ENCODE measurements around the gene SH3RF3.

Gene SH3RF3

GRCh38 chr2:109132626-109133025, 3.6 kb downstream of the SH3RF3 start:
- no peak overlapping the region for H3K4me3 ChIP-seq (ENCODE audit: low read depth, low read length)
- no peak for TF ChIP-seq CTCF (IDR thresholded peaks at IDR 0.05; ENCODE audit: borderline replicate concordance, insufficient read depth, low read depth, low read length)

DNA sequence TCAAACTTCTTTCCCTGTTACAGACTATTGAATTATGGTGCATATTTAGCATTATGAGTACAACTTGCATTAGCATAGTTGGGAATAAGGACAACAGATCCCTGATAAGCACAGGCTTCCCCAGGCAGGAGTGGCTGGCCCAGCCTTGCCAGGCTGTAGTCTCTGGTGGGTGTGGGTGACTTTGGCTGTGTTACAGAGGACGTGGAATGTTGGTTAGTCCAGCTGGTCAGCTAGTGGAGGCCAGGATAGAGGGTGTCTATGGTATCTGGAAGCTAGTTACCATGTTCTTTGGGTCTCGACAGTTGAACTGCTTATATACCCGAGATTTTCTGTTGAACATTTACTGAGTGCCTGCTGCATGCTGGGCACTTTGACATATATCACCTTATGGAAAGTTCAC, 4.7 kb downstream of the SH3RF3 start:
- no peak for TF ChIP-seq CTCF (IDR thresholded peaks at IDR 0.05; ENCODE audit: borderline replicate concordance, insufficient read depth, low read depth, low read length)
- H3K4me3 ChIP-seq (ENCODE audit: low read depth, low read length), result no peak overlapping the region

DNA sequence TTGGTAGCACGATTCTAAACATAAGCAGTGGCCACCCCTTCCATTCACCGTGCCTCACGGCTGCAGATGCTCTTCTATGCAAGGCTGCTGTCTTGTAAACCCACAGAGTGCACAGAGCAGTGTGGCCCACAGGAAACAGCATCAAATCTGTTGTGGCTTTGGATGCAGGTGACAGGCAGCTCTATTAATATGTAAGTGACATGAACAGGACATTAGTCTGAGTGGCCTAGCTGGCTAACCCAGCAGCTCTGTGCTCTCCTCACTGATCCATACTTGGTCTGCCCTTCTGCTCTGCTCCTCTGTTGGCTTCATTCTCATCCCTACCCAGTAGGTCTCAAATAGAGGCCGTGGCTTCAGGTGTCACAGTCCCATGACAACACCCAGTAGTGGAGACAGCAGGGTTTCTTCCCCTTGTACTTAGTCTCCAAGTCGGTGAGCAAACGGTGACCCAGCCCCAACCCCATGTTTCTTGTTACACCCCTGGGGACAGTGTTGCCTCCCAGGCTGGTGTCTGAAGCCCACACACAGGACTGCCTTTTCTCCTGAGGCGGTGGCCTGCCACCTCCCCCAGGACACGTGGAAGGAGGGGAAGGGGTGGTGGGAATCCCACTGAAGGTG, 5.8 kb downstream of the SH3RF3 start:
- H3K4me3 ChIP-seq (ENCODE audit: low read depth, low read length), result no peak overlapping the region
- TF ChIP-seq CTCF (IDR thresholded peaks at IDR 0.05; ENCODE audit: borderline replicate concordance, insufficient read depth, low read depth, low read length), result no peak

- no peak for TF ChIP-seq CTCF (IDR thresholded peaks at IDR 0.05; ENCODE audit: borderline replicate concordance, insufficient read depth, low read depth, low read length)
- no peak overlapping the region for H3K4me3 ChIP-seq (ENCODE audit: low read depth, low read length)
Measured at GRCh38 chr2:109135359-109136197, 6.6 kb downstream of the SH3RF3 start.

DNA sequence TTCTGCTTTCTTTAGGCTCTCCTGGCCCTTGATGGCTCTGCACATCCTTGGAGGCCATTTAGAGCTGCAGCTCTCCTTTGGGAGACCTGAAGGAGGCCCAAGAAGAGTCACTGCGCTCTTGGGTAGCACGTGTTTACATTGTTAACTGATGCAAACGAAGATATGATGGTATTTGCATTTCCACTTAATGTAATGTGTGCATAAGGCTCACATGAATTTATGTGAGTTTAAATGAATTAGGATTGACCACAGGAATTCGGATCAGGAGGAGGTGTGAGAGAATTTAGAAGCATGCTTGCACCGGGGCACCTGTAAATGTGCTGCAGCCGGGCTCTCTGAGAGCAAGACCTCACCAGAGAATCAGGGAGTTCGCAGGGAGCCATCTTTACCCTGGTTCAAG, 7.5 kb downstream of the SH3RF3 start:
- no peak overlapping the region for H3K4me3 ChIP-seq (ENCODE audit: low read depth, low read length)
- TF ChIP-seq CTCF (IDR thresholded peaks at IDR 0.05; ENCODE audit: borderline replicate concordance, insufficient read depth, low read depth, low read length), result no peak

DNA sequence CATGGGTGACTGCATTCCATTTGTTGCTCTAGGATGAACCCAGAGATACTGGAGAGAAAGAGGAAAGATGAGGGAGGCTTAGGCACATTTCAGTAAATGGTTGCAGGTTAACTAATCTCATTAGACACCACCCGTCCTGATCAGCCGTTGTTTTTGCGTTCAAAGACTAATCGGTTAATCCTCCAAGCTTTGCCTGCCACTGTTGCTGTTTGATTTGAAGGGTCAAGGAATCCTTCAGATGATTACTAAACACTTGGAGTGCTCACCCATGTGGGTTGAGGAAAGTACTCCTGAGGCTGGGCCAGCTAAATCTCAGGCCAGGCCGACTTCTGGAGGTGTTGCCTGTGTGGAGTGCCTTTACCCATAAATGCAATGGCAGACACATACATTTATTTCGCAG, 8.6 kb downstream of the SH3RF3 start:
- no peak overlapping the region for H3K4me3 ChIP-seq (ENCODE audit: low read depth, low read length)
- no peak for TF ChIP-seq CTCF (IDR thresholded peaks at IDR 0.05; ENCODE audit: borderline replicate concordance, insufficient read depth, low read depth, low read length)

DNA sequence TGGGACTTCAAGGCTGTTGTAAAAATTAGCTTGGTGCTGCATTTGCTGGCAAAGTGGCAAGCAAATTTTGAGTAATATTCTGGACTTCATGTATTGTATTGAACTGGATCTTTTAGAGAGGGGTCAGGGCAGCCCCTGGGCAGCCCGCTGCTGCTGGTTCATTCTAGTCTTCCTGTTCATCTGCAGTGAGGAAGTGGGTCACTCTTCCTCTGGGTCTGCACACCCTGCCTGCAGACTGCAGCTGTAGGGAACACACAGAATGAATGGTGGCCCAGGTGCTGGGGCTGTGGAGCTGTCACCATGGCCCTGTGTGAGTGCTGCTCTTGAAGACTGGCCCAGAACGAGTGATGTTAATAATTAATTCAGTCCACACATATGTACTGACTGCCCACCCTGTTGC, 9.4 kb downstream of the SH3RF3 start:
- no peak for TF ChIP-seq CTCF (IDR thresholded peaks at IDR 0.05; ENCODE audit: borderline replicate concordance, insufficient read depth, low read depth, low read length)
- H3K4me3 ChIP-seq (ENCODE audit: low read depth, low read length), result no peak overlapping the region
